ENCODE measurements around the gene SLCO3A1.

The SLCO3A1 gene

DNA sequence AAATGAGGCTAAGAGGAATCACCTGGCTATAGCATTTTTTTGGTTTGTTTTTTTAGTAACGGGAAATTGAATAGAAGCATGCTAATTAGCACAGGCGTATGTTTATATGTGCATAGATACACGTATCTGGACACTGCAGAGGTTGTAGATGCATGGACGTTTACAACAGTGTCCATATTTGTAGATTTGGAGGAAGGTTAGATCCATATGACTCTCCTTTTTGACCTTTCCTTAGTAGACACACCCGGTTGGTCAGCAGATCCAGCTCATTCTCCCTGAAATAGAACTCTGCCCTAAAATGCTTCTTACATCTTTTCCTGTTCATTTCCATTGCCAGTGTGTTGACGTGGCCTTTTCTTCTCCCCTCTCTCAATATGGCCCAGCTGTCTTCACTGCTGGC, 60.1 kb downstream of the SLCO3A1 start:
- Histone ChIP-seq H3K4me3 (ENCODE audit: low read depth in 1 of 5, low read length in 5 of 5) (no peak overlapping the region), H3K27ac (ENCODE audit: low read depth, low read length) (no peak overlapping the region), H3K4me1 (ENCODE audit: control insufficient read depth in 5 of 5, insufficient read depth in 5 of 5, low read length in 5 of 5) (peaks cover 0 to 14% (median 10%) of the 10 kb centered on the region in 5 donors), H3K9me3 (ENCODE audit: control insufficient read depth in 5 of 5, low read length in 5 of 5) (no peaks in the 10 kb centered on the region), H3K36me3 (ENCODE audit: control insufficient read depth in 5 of 5, insufficient read depth in 5 of 5, low read length in 5 of 5) (peaks cover 0 to 14% (median 6%) of the 10 kb centered on the region in 5 donors), H3K9ac (ENCODE audit: low read length in 5 of 5) (no peak overlapping the region), H3K27me3 (ENCODE audit: control insufficient read depth in 5 of 5, insufficient read depth in 4 of 5, low read length in 5 of 5) (no peaks in the 10 kb centered on the region)

DNA sequence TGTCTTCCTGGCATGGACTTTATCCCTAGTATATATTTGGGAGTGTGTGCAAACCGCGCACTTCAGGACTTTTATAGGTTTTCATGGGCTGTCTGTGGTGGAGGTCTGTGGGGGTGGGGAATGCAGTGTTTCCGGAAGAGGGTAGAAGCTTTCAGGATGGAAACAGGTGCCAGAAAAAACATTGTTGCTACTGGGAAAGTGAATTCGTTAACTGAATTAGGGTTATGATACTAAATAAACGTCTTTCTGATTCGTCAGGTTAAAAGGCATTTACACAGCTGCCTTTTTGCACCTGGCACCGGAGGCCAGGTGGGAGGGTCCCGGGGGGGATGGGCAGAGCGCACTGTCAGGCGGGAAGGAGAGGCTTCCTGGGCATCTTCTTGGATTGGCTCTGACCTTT, 62.1 kb downstream of the SLCO3A1 start:
- Histone ChIP-seq H3K4me1 (ENCODE audit: control insufficient read depth in 5 of 5, insufficient read depth in 5 of 5, low read length in 5 of 5) (peaks cover 0 to 28% (median 18%) of the 10 kb centered on the region in 5 donors), H3K9ac (ENCODE audit: low read length in 5 of 5) (no peak overlapping the region), H3K4me3 (ENCODE audit: low read depth in 1 of 5, low read length in 5 of 5) (no peak overlapping the region)

DNA sequence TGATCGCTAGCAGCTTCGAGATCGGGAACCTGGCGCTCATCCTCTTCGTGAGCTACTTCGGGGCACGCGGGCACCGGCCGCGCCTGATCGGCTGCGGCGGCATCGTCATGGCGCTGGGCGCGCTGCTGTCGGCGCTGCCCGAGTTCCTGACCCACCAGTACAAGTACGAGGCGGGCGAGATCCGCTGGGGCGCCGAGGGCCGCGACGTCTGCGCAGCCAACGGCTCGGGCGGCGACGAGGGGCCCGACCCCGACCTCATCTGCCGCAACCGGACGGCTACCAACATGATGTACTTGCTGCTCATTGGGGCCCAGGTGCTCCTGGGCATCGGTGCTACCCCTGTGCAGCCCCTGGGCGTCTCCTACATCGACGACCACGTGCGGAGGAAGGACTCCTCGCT, 62.5 kb downstream of the SLCO3A1 start:
- H3K9ac ChIP-seq (ENCODE audit: low read length in 5 of 5) = no peak overlapping the region
- H3K4me3 ChIP-seq (ENCODE audit: low read depth in 1 of 5, low read length in 5 of 5) = no peak overlapping the region
- peaks cover 0 to 12% (median 6%) of the 10 kb centered on the region in 5 donors for H3K36me3 ChIP-seq (ENCODE audit: control insufficient read depth in 5 of 5, insufficient read depth in 5 of 5, low read length in 5 of 5)
- no peaks in the 10 kb centered on the region for H3K9me3 ChIP-seq (ENCODE audit: control insufficient read depth in 5 of 5, low read length in 5 of 5)
- H3K27me3 ChIP-seq (ENCODE audit: control insufficient read depth in 5 of 5, insufficient read depth in 4 of 5, low read length in 5 of 5) = no peaks in the 10 kb centered on the region
- H3K27ac ChIP-seq (ENCODE audit: low read depth, low read length) = no peak overlapping the region
- H3K4me1 ChIP-seq (ENCODE audit: control insufficient read depth in 5 of 5, insufficient read depth in 5 of 5, low read length in 5 of 5) = peaks cover 1 to 33% (median 22%) of the 10 kb centered on the region in 5 donors

More for the DNA sequence above, 62.1 kb downstream of the SLCO3A1 start:
- Histone ChIP-seq H3K27ac (ENCODE audit: low read depth, low read length) (no peak overlapping the region), H3K9me3 (ENCODE audit: control insufficient read depth in 5 of 5, low read length in 5 of 5) (no peaks in the 10 kb centered on the region), H3K27me3 (ENCODE audit: control insufficient read depth in 5 of 5, insufficient read depth in 4 of 5, low read length in 5 of 5) (no peaks in the 10 kb centered on the region), H3K36me3 (ENCODE audit: control insufficient read depth in 5 of 5, insufficient read depth in 5 of 5, low read length in 5 of 5) (peaks cover 0 to 14% (median 6%) of the 10 kb centered on the region in 5 donors)

DNA sequence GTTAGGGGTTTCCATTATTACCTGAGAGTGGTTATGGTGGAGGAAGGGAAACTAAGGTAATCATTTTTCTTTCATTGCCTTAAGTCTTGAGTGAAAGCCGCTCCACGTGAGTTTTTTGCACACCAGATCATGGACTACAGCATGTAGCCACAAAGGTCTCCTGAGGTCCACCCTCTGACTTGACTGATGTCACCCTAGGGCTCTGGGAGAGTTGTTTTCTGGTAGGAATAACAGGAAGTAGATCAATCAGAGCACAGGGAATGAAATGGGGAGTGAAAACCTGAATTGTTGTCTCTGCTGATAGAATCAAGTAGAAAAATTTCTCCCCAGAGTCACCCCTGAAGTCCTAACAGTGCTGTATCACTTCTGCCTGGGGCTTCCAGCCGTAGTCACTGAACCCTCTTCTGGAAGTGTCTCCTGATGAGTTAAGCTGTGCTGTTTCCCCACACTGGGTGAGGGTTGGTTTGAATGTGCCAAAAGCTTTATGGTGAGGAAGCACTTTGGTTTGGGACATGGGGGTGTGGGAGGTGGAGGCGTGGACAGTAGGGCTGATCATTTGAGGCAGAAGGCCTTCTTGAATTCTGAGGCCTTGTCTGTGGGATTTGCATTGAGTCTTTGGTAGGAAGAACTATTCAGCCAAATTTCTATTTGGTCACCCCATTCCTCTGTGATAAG, 64.3 kb downstream of the SLCO3A1 start:
- no peak overlapping the region for H3K27ac ChIP-seq (ENCODE audit: low read depth, low read length)
- H3K4me1 ChIP-seq (ENCODE audit: control insufficient read depth in 5 of 5, insufficient read depth in 5 of 5, low read length in 5 of 5) = peaks cover 2 to 48% (median 32%) of the 10 kb centered on the region in 5 donors
- no peaks in the 10 kb centered on the region for H3K9me3 ChIP-seq (ENCODE audit: control insufficient read depth in 5 of 5, low read length in 5 of 5)

DNA sequence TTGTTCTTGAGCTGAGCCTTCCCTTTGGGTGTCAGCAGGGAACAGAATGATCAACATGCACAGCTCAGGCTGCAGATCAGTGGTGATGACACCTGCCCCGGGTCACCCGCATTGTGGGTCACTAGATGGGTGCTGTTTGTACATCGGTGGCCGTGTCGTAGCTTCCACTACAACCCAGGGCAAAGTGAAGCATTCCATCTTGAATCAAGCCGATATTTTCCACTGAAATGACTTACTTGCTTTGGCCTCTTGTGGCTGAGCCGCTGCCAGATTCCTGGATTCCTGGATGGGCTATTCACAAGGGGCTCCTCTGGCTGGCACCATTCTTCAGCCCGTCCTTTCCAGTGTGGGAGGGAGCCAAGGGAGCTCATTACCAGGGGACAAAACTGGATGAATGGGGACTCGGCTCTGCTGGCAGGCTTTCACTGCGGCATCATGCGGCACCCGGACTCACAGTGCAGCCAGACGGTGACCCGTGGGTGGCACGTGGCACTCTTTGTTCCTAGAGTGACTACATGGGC, 65.6 kb downstream of the SLCO3A1 start:
- Histone ChIP-seq H3K9ac (ENCODE audit: low read length in 5 of 5) (no peak overlapping the region), H3K27ac (ENCODE audit: low read depth, low read length) (no peak overlapping the region), H3K4me1 (ENCODE audit: control insufficient read depth in 5 of 5, insufficient read depth in 5 of 5, low read length in 5 of 5) (peaks cover 2 to 50% (median 32%) of the 10 kb centered on the region in 5 donors), H3K36me3 (ENCODE audit: control insufficient read depth in 5 of 5, insufficient read depth in 5 of 5, low read length in 5 of 5) (peaks cover 0 to 12% (median 6%) of the 10 kb centered on the region in 5 donors), H3K27me3 (ENCODE audit: control insufficient read depth in 5 of 5, insufficient read depth in 4 of 5, low read length in 5 of 5) (no peaks in the 10 kb centered on the region), H3K9me3 (ENCODE audit: control insufficient read depth in 5 of 5, low read length in 5 of 5) (no peaks in the 10 kb centered on the region), H3K4me3 (ENCODE audit: low read depth in 1 of 5, low read length in 5 of 5) (no peak overlapping the region)

More for the DNA sequence above, 64.3 kb downstream of the SLCO3A1 start:
- no peak overlapping the region for H3K4me3 ChIP-seq (ENCODE audit: low read depth in 1 of 5, low read length in 5 of 5)
- no peak overlapping the region for H3K9ac ChIP-seq (ENCODE audit: low read length in 5 of 5)
- no peaks in the 10 kb centered on the region for H3K27me3 ChIP-seq (ENCODE audit: control insufficient read depth in 5 of 5, insufficient read depth in 4 of 5, low read length in 5 of 5)
- peaks cover 0 to 12% (median 6%) of the 10 kb centered on the region in 5 donors for H3K36me3 ChIP-seq (ENCODE audit: control insufficient read depth in 5 of 5, insufficient read depth in 5 of 5, low read length in 5 of 5)

DNA sequence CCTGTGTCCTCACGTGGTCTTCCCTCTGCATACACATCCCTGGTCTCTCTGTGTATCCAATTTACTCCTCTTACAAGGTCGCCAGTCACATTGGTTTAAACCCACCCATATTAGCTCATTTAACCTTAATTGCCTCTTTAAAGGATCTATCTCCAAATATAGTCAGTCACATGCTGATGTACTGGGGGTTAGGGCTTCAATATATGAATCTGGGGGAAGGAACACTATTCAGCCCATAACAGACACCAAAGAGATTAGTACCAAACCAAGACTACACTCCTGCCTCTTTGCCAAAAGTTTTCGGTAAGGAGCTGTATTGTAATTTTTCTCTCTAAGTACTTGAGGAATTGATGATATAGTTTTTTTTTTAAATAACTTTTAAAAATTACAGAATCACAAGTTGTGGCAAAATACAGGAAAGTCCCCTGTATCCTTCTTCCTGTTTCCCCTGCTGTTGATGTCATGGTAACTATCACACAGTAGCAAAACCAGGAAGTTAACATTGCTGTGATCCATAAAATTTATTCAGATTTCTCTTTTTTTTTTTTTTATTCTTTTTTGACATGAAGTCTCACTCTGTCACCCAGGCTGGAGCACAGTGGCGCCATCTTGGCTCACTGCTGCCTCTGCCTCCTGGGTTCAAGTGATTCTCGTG, 67.8 kb downstream of the SLCO3A1 start:
- Histone ChIP-seq H3K27ac (ENCODE audit: low read depth, low read length) (peak overlapping the region; percentile 6), H3K9ac (ENCODE audit: low read length in 5 of 5) (no peak overlapping the region), H3K27me3 (ENCODE audit: control insufficient read depth in 5 of 5, insufficient read depth in 4 of 5, low read length in 5 of 5) (peaks cover 0 to 3% (median 0%) of the 10 kb centered on the region in 5 donors), H3K9me3 (ENCODE audit: control insufficient read depth in 5 of 5, low read length in 5 of 5) (no peaks in the 10 kb centered on the region), H3K4me1 (ENCODE audit: control insufficient read depth in 5 of 5, insufficient read depth in 5 of 5, low read length in 5 of 5) (peaks cover 2 to 57% (median 32%) of the 10 kb centered on the region in 5 donors), H3K4me3 (ENCODE audit: low read depth in 1 of 5, low read length in 5 of 5) (peak overlapping the region in 1 of 5 donors; percentile 13), H3K36me3 (ENCODE audit: control insufficient read depth in 5 of 5, insufficient read depth in 5 of 5, low read length in 5 of 5) (peaks cover 0 to 6% (median 4%) of the 10 kb centered on the region in 5 donors)

DNA sequence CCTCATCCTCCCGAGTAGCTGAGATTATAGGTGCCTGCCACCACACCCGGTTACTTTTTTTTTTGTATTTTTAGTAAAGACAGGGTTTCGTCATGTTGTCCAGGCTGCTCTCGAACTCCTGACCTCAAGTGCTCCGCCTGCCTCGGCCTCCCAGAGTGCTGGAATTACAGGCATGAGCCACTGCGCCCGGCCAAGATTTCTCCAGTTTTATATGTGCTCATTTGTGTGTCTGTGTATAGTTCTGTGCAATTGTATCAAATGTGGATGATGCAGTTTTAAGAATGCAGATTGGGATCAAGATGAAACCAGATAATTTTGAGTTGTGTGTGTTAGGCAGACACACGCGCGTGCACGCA, 68.3 kb downstream of the SLCO3A1 start:
- Histone ChIP-seq H3K9me3 (ENCODE audit: control insufficient read depth in 5 of 5, low read length in 5 of 5) (no peaks in the 10 kb centered on the region), H3K4me3 (ENCODE audit: low read depth in 1 of 5, low read length in 5 of 5) (peak overlapping the region in 2 of 5 donors; percentile 2 to 13), H3K36me3 (ENCODE audit: control insufficient read depth in 5 of 5, insufficient read depth in 5 of 5, low read length in 5 of 5) (peaks cover 0 to under 1% (median 0%) of the 10 kb centered on the region in 5 donors), H3K4me1 (ENCODE audit: control insufficient read depth in 5 of 5, insufficient read depth in 5 of 5, low read length in 5 of 5) (peaks cover 3 to 62% (median 35%) of the 10 kb centered on the region in 5 donors), H3K27me3 (ENCODE audit: control insufficient read depth in 5 of 5, insufficient read depth in 4 of 5, low read length in 5 of 5) (peaks cover 0 to 3% (median 0%) of the 10 kb centered on the region in 5 donors), H3K27ac (ENCODE audit: low read depth, low read length) (peak overlapping the region; percentile 45), H3K9ac (ENCODE audit: low read length in 5 of 5) (no peak overlapping the region)

DNA sequence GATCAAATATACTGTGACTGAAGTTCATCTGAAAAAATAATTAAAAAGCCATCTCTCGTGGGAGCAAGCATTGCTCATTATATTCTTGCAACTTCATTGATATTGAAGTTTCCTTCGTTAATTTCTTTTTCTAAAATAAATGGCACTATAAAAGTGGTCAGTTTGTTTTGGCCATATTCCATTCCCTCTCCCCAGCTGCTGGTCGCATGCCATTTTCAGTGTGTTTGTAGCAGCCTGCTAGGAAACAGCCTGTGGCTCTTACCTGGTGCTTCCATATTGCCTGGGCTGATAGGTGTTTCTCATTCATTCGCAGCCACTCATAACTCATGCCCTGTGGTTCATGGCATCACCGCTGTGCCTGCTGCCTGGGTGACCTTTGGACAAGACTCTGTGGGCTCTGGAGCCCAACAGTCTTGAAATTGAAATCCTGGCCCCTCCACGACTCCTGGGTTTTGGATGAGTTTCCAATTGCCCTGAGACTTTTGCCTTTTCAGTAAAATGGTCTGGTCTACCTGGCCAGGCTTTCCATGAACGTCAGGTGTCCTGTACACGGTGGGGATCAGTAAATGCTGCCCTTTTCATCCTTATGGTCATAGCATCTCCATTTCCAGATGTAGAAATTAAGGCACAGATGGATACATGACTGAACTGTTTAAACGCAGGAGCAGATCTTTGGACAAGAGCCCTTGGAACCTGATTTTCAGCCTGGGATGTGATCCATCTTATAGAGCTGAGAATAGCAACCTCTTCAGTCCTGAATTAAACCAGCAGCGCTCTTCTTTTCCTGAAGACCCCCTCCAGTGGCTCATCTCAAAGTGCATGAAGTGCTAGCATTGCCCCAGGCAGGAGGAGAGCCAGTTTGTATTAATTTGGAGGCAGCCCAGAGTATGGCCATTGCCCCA, 69.4 kb downstream of the SLCO3A1 start:
- Histone ChIP-seq H3K27ac (ENCODE audit: low read depth, low read length) (peak overlapping the region; percentile 45), H3K36me3 (ENCODE audit: control insufficient read depth in 5 of 5, insufficient read depth in 5 of 5, low read length in 5 of 5) (no peaks in the 10 kb centered on the region), H3K9ac (ENCODE audit: low read length in 5 of 5) (no peak overlapping the region), H3K4me1 (ENCODE audit: control insufficient read depth in 5 of 5, insufficient read depth in 5 of 5, low read length in 5 of 5) (peaks cover 4 to 61% (median 32%) of the 10 kb centered on the region in 5 donors), H3K4me3 (ENCODE audit: low read depth in 1 of 5, low read length in 5 of 5) (peak overlapping the region in 1 of 5 donors; percentile 2), H3K9me3 (ENCODE audit: control insufficient read depth in 5 of 5, low read length in 5 of 5) (no peaks in the 10 kb centered on the region), H3K27me3 (ENCODE audit: control insufficient read depth in 5 of 5, insufficient read depth in 4 of 5, low read length in 5 of 5) (peaks cover 0 to 3% (median 0%) of the 10 kb centered on the region in 5 donors)

DNA sequence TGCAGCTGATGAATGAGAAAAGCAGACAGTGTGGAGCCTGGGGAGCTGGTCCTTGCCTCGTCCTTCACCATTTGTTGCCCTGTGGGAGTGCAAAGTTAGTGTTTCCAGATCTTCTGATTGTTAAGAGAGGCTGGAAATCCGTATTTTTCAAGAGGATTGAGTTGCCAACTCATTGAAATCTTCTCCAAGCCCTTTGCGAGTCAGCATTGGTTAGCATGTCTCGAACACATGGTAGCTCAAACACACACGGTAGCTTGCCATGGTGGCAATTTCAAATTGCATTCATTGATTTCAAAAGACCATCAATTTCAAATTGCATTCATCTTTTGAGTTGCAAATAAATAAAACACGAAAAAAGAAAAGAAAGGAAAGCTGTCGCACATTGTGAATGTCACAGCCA, 70.7 kb downstream of the SLCO3A1 start:
- Histone ChIP-seq H3K9me3 (ENCODE audit: control insufficient read depth in 5 of 5, low read length in 5 of 5) (no peaks in the 10 kb centered on the region), H3K4me3 (ENCODE audit: low read depth in 1 of 5, low read length in 5 of 5) (no peak overlapping the region), H3K36me3 (ENCODE audit: control insufficient read depth in 5 of 5, insufficient read depth in 5 of 5, low read length in 5 of 5) (no peaks in the 10 kb centered on the region), H3K27me3 (ENCODE audit: control insufficient read depth in 5 of 5, insufficient read depth in 4 of 5, low read length in 5 of 5) (peaks cover 0 to 3% (median 0%) of the 10 kb centered on the region in 5 donors), H3K4me1 (ENCODE audit: control insufficient read depth in 5 of 5, insufficient read depth in 5 of 5, low read length in 5 of 5) (peaks cover 4 to 55% (median 25%) of the 10 kb centered on the region in 5 donors), H3K9ac (ENCODE audit: low read length in 5 of 5) (no peak overlapping the region), H3K27ac (ENCODE audit: low read depth, low read length) (no peak overlapping the region)
